ENCODE results near the gene SMIM33. TPM values are rescaled to one million over a fixed set of nuclear protein-coding genes. Genes with fewer than 3 reads are reported as not detected.
A peak's percentile ranks its signal among the peaks of the same experiment; 100 is the strongest.
"Not testable (repeated sequence)": the region's sequence is repeated elsewhere in the genome, so short reads cannot be mapped to it uniquely, and the experiment has no call there.

The SMIM33 gene
- not detected for polyA plus RNA-seq (ENCODE audit: insufficient read length in 3 of 3)

DNA sequence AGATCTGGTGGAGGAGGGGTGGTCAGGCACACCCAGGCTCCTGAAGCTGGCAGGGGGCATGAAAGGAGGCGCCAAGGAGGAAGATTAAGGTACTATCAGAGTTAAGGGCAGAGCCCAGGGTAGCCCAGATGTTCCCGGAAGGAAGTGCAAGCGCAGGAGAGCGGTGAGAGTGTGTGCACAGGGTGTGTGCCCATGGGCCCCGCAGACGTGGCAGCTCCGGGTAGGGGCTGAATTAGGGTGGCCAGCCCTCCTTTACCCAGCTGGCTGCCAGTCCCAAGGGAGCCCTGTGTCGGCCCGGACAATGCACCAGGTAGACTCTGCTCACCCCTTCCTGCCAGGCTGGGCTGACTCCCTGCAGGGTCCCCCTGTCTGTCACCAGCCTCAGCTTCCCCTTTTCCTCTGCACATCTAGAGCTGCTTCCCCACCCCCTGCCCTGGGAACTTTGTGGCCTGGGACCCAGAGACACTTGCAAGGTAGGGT, at the start of gene SMIM33:
TSS of gene SMIM33 (plus strand) at position 184 of the 480 bp plus-strand sequence. CDS start at position 302, 118 bp downstream.
- no peak for DNase-seq (ENCODE audit: low read depth in 3 of 3, low spot score in 2 of 3)

GRCh38 chr5:139422307-139422893, 48.4 kb upstream of the SMIM33 start:
- peak in 2 of 3 donors; percentile 52 to 65 for DNase-seq (ENCODE audit: low read depth in 3 of 3, low spot score in 2 of 3)

DNA sequence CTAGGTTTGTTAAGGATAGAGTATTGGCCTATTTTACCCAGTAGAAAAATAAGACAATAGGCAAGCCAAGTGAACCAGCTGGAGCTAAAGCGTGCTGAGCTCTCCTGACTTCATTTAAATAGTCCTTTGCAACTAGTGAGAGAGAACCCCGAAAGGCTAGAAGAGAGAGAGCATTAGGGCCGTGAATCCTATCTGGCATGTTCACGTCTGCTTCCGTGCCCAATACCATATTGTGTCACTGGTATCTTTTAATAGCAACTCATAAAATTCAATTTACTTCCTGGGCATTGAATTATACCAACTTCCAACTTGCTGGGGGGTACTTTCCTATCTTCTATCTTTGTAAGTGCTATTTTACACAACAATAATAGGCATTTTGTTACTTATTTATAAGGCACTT, 45.3 kb upstream of the SMIM33 start:
- no peak for DNase-seq (ENCODE audit: low read depth in 3 of 3, low spot score in 2 of 3)

GRCh38 chr5:139426203-139426885, 44.5 kb upstream of the SMIM33 start:
- no peak for DNase-seq (ENCODE audit: low read depth in 3 of 3, low spot score in 2 of 3)

GRCh38 chr5:139430015-139430414, 40.8 kb upstream of the SMIM33 start:
- DNase-seq (ENCODE audit: low read depth in 3 of 3, low spot score in 2 of 3): no peak

- DNase-seq (ENCODE audit: low read depth in 3 of 3, low spot score in 2 of 3): no peak
Observed at GRCh38 chr5:139431706-139432105, 39.1 kb upstream of the SMIM33 start.

GRCh38 chr5:139435676-139436075, 35.1 kb upstream of the SMIM33 start:
- no peak for DNase-seq (ENCODE audit: low read depth in 3 of 3, low spot score in 2 of 3)

DNA sequence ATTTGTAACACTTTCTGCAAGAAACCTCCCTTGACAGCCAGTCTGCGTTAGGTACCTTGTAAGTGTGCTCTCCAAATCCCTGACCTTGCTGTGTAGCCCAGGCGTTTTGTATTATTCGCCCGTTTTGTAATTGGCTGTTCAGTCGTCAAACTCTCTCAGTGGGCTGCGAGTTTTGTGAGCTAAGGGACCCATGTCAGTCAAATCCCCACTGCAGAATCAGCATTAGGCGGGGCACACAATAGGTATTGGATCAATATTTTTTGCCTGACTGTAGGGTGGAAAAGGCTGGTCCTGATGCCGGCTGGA, 32.1 kb upstream of the SMIM33 start:
- no peak for DNase-seq (ENCODE audit: low read depth in 3 of 3, low spot score in 2 of 3)

DNA sequence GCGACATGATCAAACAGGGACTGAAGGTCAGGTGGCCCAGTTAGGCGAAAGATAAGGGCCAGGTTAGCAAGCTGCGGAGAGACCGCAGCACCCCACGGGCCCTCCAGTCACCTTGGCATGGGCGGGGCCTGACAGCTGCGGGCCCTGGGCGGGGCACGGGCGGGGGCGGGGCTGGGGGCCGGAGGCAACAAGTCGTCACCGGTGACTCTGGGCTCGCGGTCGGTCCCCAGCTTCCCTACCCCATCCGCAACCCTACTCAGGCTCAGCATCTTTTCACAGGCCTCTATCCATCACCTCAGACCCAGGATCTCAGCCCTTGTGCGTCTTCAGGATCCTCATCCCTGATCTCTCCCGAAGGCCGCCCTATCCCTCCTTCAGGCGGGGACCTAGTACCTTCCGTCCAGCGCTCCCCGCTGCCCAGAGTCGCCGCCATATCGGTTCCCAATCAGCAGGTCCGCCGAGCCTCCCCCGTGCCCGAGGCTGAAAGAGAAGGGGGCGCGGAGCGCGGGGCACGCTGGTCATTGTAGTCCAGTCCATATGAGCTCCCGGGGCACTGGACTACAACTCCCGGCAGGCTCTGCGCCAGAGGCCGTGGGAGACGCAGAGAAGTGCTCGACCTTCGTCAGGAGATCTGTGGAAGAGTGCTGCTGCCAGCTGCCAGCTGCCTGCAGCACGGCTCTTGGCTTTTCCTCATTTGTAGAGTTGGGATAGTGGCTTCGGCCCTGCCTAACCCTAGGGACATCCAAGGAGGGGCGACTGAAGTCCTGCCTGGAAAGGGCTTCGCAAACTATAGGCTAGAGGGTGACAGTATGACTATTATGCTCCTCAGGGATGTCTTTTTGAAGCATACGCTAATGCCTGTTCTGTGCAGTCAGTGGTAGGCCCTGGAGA, 31.5 kb upstream of the SMIM33 start, which contains the start of gene DNAJC18:
TSS of gene DNAJC18 (minus strand) at position 513 of the 891 bp plus-strand sequence. CDS start at position 433, 80 bp downstream.
- DNase-seq (ENCODE audit: low read depth in 3 of 3, low spot score in 2 of 3): peak; percentile 86 to 90 (median 87)

GRCh38 chr5:139440416-139440815, 30.4 kb upstream of the SMIM33 start:
- DNase-seq (ENCODE audit: low read depth in 3 of 3, low spot score in 2 of 3): not testable (repeated sequence)

GRCh38 chr5:139443831-139444453, 26.9 kb upstream of the SMIM33 start:
- no peak for DNase-seq (ENCODE audit: low read depth in 3 of 3, low spot score in 2 of 3)

- DNase-seq (ENCODE audit: low read depth in 3 of 3, low spot score in 2 of 3): no peak
Observed at GRCh38 chr5:139445325-139446170, 25.3 kb upstream of the SMIM33 start.

DNA sequence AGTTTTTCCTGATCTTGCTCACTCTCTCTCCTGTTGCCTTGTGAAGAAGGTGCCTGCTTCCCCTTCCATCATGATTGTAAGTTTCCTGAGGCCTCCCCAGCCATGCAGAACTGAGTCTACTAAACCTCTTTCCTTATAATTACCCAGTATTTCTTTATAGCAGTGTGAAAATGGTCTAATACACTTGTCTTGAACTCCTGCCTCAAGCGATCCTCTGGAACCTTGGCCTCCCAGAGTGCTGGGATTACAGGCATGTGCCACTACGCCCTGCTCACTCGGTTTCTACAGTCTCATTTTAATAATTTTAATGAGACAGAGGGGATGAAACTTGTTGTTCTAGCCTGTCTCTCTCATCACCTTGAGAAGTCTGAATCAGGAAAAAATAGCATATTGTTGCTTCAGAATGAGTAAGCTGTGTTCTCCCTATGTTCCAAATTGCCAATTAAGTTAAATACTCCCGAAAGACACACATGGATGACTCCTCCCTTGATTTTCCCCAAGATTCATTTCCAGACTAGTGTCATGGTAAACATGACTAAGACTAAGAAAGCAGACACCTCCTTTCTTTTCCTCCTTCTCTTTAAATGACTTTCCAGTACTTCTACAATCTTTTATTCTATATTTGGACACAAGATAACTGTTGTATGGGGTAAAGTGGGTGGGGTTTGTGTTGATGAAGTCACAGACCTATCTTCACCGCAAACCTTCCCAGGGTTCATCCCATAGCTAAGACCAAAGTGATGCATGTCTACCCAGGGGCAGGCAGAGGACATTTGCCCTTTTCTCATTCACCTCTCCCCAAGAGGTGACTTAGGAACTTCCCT, 23.6 kb upstream of the SMIM33 start:
- no peak for DNase-seq (ENCODE audit: low read depth in 3 of 3, low spot score in 2 of 3)

DNA sequence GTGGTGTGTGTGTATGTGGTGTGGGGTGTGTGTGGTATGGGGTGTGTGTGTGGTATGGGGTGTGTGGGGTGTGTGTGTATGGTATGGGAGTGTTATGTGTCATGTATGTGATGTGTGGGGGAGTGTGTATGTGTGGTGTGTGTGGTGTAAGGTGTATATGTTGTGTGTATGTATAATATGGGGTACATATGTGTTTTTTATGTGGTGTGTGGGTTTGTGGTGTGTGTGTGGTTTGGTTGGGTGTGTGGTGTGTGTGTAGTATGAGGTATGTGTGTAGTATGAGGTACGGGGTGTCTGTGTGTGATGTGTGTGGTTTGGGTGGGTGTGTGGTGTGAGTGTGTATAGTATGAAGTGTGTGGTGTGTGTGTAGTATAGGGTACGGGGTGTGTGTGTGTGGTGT, 19.6 kb upstream of the SMIM33 start:
- no peak for DNase-seq (ENCODE audit: low read depth in 3 of 3, low spot score in 2 of 3)

DNA sequence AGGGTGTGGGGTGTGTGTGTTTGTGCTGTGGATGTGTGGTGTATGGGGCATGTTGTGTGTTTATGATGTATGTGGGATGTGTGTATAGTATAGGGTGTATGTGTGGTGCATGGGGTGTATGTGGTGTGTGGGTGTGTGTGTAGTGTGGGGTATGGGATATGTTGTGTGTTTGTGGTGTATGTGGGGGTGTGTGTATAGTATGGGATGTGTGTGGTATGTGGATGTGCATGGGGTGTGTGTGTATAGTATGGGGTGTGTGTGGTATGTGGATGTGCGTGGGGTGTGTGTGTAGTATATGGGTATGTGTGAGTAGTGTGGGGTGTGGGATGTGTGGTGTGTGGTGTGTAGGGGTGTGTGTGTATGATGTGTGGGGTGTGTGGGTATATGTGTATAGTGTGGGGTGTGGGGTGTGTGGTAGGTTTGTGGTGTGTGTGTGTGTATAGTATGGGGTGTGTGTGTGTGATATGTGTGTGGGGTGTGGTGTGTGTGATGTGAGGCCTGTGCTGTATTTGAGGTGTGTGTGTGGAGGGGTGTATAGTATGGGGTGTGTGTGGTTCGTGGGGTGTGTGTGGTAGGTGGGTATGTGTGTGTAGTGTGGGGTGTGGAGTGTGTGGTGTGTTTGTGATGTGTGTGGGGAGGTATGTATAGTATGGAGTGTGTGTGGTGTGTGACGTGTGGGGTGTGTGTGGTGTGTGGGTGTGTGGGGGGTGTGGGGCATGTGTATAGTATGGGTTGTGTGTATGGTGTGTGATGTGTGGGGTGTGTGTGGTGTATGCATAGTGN, 18.7 kb upstream of the SMIM33 start:
- DNase-seq (ENCODE audit: low read depth in 3 of 3, low spot score in 2 of 3): no peak

DNA sequence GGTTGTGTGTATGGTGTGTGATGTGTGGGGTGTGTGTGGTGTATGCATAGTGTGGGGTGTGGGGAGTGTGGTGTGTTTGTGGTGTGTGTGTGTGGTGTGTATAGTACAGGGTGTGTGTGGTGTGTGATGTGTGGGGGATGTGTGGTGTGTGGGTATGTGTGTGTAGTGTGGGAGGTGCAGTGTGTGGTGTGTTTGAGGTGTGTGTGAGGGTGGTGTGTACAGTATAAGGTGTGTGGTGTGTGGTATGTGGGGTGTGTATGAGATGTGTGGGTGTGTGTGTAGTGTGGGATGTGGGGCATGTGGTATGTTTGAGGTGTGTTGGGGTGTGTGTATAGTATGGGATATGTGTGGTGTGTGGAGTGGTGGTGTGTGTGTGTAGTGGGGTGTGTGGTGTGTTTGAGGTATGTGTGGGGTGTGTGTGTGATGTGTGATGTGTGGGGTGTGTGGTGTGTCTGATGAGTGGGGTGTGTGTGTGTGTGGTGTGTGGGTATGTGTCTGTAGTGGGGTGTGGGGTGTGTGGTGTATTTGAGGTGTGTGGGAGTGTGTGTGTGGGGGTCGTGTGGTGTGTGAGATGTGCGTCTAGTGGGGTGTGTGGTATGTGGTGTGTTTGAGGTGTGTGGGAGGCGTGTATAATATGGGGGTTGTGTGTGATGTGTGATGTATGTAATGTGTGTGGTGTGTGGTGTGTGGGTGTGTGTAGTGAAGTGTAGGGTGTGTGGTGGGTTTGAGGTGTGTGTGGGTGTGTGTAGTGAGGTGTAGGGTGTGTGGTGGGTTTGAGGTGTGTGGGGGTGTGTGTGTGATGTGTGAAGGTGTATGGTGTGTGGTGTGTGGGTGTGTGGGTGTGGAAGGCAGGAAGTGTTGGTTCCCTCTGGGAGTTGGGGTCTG, 16.9 kb upstream of the SMIM33 start:
- no peak for DNase-seq (ENCODE audit: low read depth in 3 of 3, low spot score in 2 of 3)

DNA sequence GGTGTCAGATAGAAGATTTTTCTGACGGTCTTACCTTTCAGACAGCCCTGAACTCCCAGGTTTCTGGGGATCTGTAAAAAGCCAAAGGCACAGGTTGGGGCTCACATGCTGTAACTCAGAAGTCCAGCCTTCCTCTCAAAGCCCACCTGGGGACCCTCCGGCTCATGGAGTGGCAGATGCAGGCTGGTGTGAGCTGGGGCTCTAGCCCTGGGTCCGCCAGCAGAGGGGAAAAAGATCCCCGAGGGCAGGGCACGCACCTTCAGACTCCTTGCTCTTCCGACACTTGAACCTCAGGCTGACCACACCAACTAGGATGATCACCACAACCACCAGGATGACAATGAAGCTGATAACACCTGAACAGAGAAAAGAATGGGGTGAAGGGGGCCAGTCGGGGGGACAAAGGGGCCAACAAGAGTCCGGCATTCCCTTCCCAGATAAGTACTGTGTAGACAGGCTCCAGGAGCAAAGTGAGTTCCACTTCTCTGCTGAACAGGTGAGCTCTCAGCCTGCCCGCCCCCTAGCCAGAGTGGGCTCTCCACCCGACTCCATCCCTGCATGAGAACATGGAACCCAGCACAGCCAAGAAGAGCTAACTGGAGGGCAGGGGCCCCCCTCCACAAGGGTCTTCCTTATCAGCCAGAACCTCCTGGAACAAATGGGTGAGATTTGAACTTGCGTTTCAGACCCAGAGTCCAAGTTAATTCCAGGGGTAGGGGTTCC, 16.1 kb upstream of the SMIM33 start:
- no peak for DNase-seq (ENCODE audit: low read depth in 3 of 3, low spot score in 2 of 3)

Measured in right renal cortex interstitium (tissue), 3 donors.